GM19023 (cell line): Measurements from ENCODE around the gene SF3A1.

ENCODE experiments used
- ATAC-seq: cut with Tn5 transposase; IDR thresholded peaks from one replicate; pipeline ENCODE4 v1.9.1; 2021; ENCODE audit warnings: mild to moderate bottlenecking, moderate library complexity; ENCODE audit not compliant: unreplicated experiment

The SF3A1 gene

GRCh38 chr22:30386960-30387827, 30.5 kb upstream of the SF3A1 start, which contains the start of gene RNF215:
Gene RNF215, minus strand, starts transcription at chr22:30387411. Its CDS starts 98 bp downstream, at chr22:30387313.
- ATAC-seq = peak; percentile 63

- no peak for ATAC-seq
These were observed 29.9 kb upstream of the SF3A1 start for GRCh38 chr22:30386608-30386959.

- no peak for ATAC-seq
These were observed 29.2 kb upstream of the SF3A1 start for GRCh38 chr22:30385942-30386341.

GRCh38 chr22:30383061-30383460, 26.4 kb upstream of the SF3A1 start:
- no peak for ATAC-seq

- ATAC-seq = no peak
These were observed 25.6 kb upstream of the SF3A1 start for GRCh38 chr22:30382340-30382739.

- no peak for ATAC-seq
These were observed 24.6 kb upstream of the SF3A1 start for GRCh38 chr22:30381264-30381663.

GRCh38 chr22:30380011-30380410, 23.3 kb upstream of the SF3A1 start:
- ATAC-seq = no peak

- ATAC-seq = no peak
These were observed 18.7 kb upstream of the SF3A1 start for GRCh38 chr22:30375312-30375849.

- ATAC-seq = no peak
These were observed 16.9 kb upstream of the SF3A1 start for GRCh38 chr22:30373331-30374325.

GRCh38 chr22:30372915-30373314, 16.2 kb upstream of the SF3A1 start:
- ATAC-seq = no peak

GRCh38 chr22:30371981-30372380, 15.3 kb upstream of the SF3A1 start:
- ATAC-seq = no peak

GRCh38 chr22:30371321-30371720, 14.6 kb upstream of the SF3A1 start:
- no peak for ATAC-seq

- ATAC-seq = no peak
These were observed 14.0 kb upstream of the SF3A1 start for GRCh38 chr22:30370641-30371230.

- ATAC-seq = no peak
These were observed 11.7 kb upstream of the SF3A1 start for GRCh38 chr22:30368420-30368819.

GRCh38 chr22:30365891-30366290, 9.2 kb upstream of the SF3A1 start:
- ATAC-seq = no peak

GRCh38 chr22:30362651-30363281, 6.1 kb upstream of the SF3A1 start:
- ATAC-seq = no peak

GRCh38 chr22:30361916-30362650, 5.4 kb upstream of the SF3A1 start:
- no peak for ATAC-seq

- ATAC-seq = no peak
These were observed 1.8 kb upstream of the SF3A1 start for GRCh38 chr22:30358541-30358940.

GRCh38 chr22:30357650-30358215, 1.0 kb upstream of the SF3A1 start:
- ATAC-seq = no peak

- no peak for ATAC-seq
These were observed 509 bp upstream of the SF3A1 start for GRCh38 chr22:30357236-30357570.
